SK-N-SH treated with all-trans-retinoic acid at 6 μM for 48 hours (cell line): ENCODE results near the gene SFXN1.
"Not testable (repeated sequence)": the region's sequence is repeated elsewhere in the genome, so short reads cannot be mapped to it uniquely, and the experiment has no call there.

ENCODE experiments used
- ARNTL ChIP-seq: fragments of 450-650 bp; formaldehyde crosslinking; IDR thresholded peaks from 2 replicates; pipeline ENCODE4 v1.5.0; 2020; ENCODE audit warnings: low read depth, mild to moderate bottlenecking, moderate library complexity, borderline replicate concordance
- BACH2 ChIP-seq: fragments of 250-450 bp; sonication (Bioruptor Pico); IDR thresholded peaks from 2 replicates; pipeline ENCODE4 v1.9.0; 2021; ENCODE audit warnings: mild to moderate bottlenecking, borderline replicate concordance
- ESRRG ChIP-seq: fragments of 250-450 bp; sonication (Bioruptor Pico); IDR thresholded peaks from 2 replicates; pipeline ENCODE4 v1.6.1; 2021; ENCODE audit warnings: mild to moderate bottlenecking
- PPARA ChIP-seq: fragments of 250-450 bp; sonication (Bioruptor Pico); IDR thresholded peaks from 2 replicates; pipeline ENCODE4 v1.5.0; 2020; ENCODE audit warnings: mild to moderate bottlenecking, borderline replicate concordance
- RARB ChIP-seq: fragments of 250-450 bp; sonication (Bioruptor Pico); IDR thresholded peaks from 2 replicates; pipeline ENCODE4 v1.8.0; 2021; ENCODE audit warnings: mild to moderate bottlenecking, moderate library complexity
- TCF4 ChIP-seq: fragments of 250-450 bp; sonication (Bioruptor Pico); IDR thresholded peaks from 2 replicates; pipeline ENCODE4 v1.8.0; 2021; ENCODE audit warnings: mild to moderate bottlenecking, moderate library complexity, borderline replicate concordance
- TOX ChIP-seq: fragments of 250-450 bp; sonication (Bioruptor Pico); IDR thresholded peaks from 2 replicates; pipeline ENCODE4 v1.8.0; 2021; ENCODE audit warnings: mild to moderate bottlenecking, moderate library complexity, borderline replicate concordance
- ZFP3 ChIP-seq: fragments of 250-450 bp; sonication (Bioruptor Pico); IDR thresholded peaks from 2 replicates; pipeline ENCODE4 v1.5.0; 2020; ENCODE audit warnings: mild to moderate bottlenecking, moderate library complexity
- ZFP30 ChIP-seq: fragments of 450-650 bp; formaldehyde crosslinking; IDR thresholded peaks from 2 replicates; pipeline ENCODE4 v1.5.0; 2022; ENCODE audit warnings: mild to moderate bottlenecking, moderate library complexity
- TF ChIP-seq, protein P1 (sequence below): fragments of 250-450 bp; sonication (Bioruptor Pico); IDR thresholded peaks from 2 replicates; pipeline ENCODE4 v1.5.1; 2021; ENCODE audit warnings: mild to moderate bottlenecking, moderate library complexity
- TF ChIP-seq, protein P2 (sequence below): fragments of 250-450 bp; sonication (Bioruptor Pico); IDR thresholded peaks from 2 replicates; pipeline ENCODE4 v1.5.1; 2020; ENCODE audit warnings: low read depth, mild to moderate bottlenecking, moderate library complexity
- TF ChIP-seq, protein P3 (sequence below): fragments of 250-450 bp; sonication (Bioruptor Pico); IDR thresholded peaks from 2 replicates; pipeline ENCODE4 v1.8.0; 2020; ENCODE audit warnings: mild to moderate bottlenecking, moderate library complexity, borderline replicate concordance
- TF ChIP-seq, protein P4 (sequence below): fragments of 250-450 bp; sonication (Bioruptor Pico); IDR thresholded peaks from 2 replicates; pipeline ENCODE4 v1.5.0; 2020; ENCODE audit warnings: mild to moderate bottlenecking, moderate library complexity

DNA sequence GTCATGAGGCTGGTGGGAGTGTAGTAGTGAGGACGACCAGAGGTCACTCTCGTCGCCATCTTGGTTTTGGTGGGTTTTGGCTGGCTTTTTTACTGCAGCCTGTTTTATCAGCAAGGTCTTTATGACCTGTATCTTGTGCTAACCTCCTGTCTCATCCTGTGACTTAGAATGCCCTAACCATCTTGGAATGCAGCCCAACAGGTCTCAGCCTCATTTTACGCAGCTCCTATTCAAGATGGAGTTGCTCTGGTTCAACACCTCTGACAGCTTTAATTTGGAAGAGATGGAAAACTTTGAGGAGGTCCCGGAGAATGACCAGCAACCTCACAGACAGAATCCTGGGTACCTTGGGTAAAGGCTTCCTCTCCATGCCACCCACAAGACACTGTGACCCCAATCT, 24.0 kb upstream of the SFXN1 start:
- TF ChIP-seq BACH2 (CRISPR knock-in tag); PPARA (CRISPR knock-in tag); ARNTL; ESRRG (CRISPR knock-in tag); ZFP3 (CRISPR knock-in tag); RARB (CRISPR knock-in tag); TCF4; TOX; ZFP30: not testable (repeated sequence)
- TF ChIP-seq, protein P1, sequence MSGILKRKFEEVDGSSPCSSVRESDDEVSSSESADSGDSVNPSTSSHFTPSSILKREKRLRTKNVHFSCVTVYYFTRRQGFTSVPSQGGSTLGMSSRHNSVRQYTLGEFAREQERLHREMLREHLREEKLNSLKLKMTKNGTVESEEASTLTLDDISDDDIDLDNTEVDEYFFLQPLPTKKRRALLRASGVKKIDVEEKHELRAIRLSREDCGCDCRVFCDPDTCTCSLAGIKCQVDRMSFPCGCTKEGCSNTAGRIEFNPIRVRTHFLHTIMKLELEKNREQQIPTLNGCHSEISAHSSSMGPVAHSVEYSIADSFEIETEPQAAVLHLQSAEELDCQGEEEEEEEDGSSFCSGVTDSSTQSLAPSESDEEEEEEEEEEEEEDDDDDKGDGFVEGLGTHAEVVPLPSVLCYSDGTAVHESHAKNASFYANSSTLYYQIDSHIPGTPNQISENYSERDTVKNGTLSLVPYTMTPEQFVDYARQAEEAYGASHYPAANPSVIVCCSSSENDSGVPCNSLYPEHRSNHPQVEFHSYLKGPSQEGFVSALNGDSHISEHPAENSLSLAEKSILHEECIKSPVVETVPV (CRISPR knock-in tag) = not testable (repeated sequence)
- TF ChIP-seq, protein P2, sequence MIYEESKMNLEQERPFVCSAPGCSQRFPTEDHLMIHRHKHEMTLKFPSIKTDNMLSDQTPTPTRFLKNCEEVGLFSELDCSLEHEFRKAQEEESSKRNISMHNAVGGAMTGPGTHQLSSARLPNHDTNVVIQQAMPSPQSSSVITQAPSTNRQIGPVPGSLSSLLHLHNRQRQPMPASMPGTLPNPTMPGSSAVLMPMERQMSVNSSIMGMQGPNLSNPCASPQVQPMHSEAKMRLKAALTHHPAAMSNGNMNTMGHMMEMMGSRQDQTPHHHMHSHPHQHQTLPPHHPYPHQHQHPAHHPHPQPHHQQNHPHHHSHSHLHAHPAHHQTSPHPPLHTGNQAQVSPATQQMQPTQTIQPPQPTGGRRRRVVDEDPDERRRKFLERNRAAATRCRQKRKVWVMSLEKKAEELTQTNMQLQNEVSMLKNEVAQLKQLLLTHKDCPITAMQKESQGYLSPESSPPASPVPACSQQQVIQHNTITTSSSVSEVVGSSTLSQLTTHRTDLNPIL (CRISPR knock-in tag) = not testable (repeated sequence)
- TF ChIP-seq, protein P3, sequence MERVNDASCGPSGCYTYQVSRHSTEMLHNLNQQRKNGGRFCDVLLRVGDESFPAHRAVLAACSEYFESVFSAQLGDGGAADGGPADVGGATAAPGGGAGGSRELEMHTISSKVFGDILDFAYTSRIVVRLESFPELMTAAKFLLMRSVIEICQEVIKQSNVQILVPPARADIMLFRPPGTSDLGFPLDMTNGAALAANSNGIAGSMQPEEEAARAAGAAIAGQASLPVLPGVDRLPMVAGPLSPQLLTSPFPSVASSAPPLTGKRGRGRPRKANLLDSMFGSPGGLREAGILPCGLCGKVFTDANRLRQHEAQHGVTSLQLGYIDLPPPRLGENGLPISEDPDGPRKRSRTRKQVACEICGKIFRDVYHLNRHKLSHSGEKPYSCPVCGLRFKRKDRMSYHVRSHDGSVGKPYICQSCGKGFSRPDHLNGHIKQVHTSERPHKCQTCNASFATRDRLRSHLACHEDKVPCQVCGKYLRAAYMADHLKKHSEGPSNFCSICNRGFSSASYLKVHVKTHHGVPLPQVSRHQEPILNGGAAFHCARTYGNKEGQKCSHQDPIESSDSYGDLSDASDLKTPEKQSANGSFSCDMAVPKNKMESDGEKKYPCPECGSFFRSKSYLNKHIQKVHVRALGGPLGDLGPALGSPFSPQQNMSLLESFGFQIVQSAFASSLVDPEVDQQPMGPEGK (CRISPR knock-in tag) = not testable (repeated sequence)
- TF ChIP-seq, protein P4, sequence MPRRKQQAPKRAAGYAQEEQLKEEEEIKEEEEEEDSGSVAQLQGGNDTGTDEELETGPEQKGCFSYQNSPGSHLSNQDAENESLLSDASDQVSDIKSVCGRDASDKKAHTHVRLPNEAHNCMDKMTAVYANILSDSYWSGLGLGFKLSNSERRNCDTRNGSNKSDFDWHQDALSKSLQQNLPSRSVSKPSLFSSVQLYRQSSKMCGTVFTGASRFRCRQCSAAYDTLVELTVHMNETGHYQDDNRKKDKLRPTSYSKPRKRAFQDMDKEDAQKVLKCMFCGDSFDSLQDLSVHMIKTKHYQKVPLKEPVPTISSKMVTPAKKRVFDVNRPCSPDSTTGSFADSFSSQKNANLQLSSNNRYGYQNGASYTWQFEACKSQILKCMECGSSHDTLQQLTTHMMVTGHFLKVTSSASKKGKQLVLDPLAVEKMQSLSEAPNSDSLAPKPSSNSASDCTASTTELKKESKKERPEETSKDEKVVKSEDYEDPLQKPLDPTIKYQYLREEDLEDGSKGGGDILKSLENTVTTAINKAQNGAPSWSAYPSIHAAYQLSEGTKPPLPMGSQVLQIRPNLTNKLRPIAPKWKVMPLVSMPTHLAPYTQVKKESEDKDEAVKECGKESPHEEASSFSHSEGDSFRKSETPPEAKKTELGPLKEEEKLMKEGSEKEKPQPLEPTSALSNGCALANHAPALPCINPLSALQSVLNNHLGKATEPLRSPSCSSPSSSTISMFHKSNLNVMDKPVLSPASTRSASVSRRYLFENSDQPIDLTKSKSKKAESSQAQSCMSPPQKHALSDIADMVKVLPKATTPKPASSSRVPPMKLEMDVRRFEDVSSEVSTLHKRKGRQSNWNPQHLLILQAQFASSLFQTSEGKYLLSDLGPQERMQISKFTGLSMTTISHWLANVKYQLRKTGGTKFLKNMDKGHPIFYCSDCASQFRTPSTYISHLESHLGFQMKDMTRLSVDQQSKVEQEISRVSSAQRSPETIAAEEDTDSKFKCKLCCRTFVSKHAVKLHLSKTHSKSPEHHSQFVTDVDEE (CRISPR knock-in tag) = not testable (repeated sequence)
